Body of pancreas (tissue), 4 donors: Measurements from ENCODE around the gene ALDH1B1. TPM values are rescaled to one million over a fixed set of nuclear protein-coding genes. Genes with fewer than 3 reads are reported as not detected.

Experiments
- ATAC-seq: fragments of 150-250 bp; one replicate; pipeline ENCODE4 v1.9.1; 2016
- DNase-seq, 4 donors: peaks; one replicate each; pipeline ENCODE4 v3.0.0-alpha.2; 2019
- H3K27ac ChIP-seq, 4 donors: fragments of 200-600 bp; sonication (generic); 1 replicate in 3 of 4; 2 replicates in 1 of 4; pipeline versions ENCODE4 v1.5.1 to v1.6.1; 2016 to 2019; ENCODE audit warnings: mild to moderate bottlenecking in 1 of 4, mixed read lengths in 1 of 4, moderate library complexity in 1 of 4
- H3K27me3 ChIP-seq, 2 donors: fragments of 200-600 bp; sonication (generic); one replicate each; pipeline ENCODE4 v1.6.0; 2016; ENCODE audit warnings: mild to moderate bottlenecking in 1 of 2
- H3K36me3 ChIP-seq, 2 donors: fragments of 200-600 bp; sonication (generic); replicated peaks in 1 of 2; 2 replicates each; pipeline ENCODE4 v1.5.1; 2016; ENCODE audit warnings: low read depth in 2 of 2; ENCODE audit not compliant: insufficient read depth in 1 of 2
- H3K4me1 ChIP-seq: fragments of 200-600 bp; sonication (generic); one replicate; pipeline ENCODE4 v1.6.0; 2016
- H3K4me3 ChIP-seq, 2 donors: fragments of 200-600 bp; sonication (generic); 1 replicate in 1 of 2; 2 replicates in 1 of 2; pipeline ENCODE4 v1.5.1; 2016 to 2019
- H3K9me3 ChIP-seq, 3 donors: fragments of 200-600 bp; sonication (generic); 1 replicate in 2 of 3; 2 replicates in 1 of 3; pipeline ENCODE4 v1.5.1; 2016
- POLR2A ChIP-seq, 3 donors: fragments of 450-650 bp; IDR thresholded peaks; one replicate each; pipeline ENCODE4 v1.6.1; 2016; ENCODE audit warnings: antibody characterized with exemption in 3 of 3, mild to moderate bottlenecking in 2 of 3
- WGBS, 2 donors: methylation state at CpG; one replicate each; pipeline ENCODE4 v1.1.5; 2017; 5-methylcytosine and 5-hydroxymethylcytosine counted together
- intact Hi-C: fragments of 100-400 bp; cut with DNase I; formaldehyde crosslinking; loops from one replicate; pipeline ENCODE4 v1.15.1; 2023
- total RNA-seq, 2 donors: library from RNA; depleted of rRNA; stranded (reverse); fragments of >200 nt; gene quantifications; one replicate each; pipeline ENCODE4 v1.1.0, GENCODE V29; 2016
- TF ChIP-seq, protein P1 (sequence below), 7 experiments: fragments of 450-650 bp in 4 of 7; fragments of 200-600 bp in 3 of 7; sonication (generic) in 3 of 7; IDR thresholded peaks; one replicate each; pipeline ENCODE4 v1.5.1; 2016 to 2019; ENCODE audit warnings: antibody characterized with exemption in 7 of 7

ALDH1B1 gene
- 10 to 100 TPM; 11.7 to 17.5 TPM for total RNA-seq

GRCh38 chr9:38392235-38393127 lies at the start of gene ALDH1B1:
ALDH1B1 (plus strand) TSS chr9:38392702; CDS start chr9:38395749, 3,047 bp downstream.
- intact Hi-C loops = no loop called here
- TF ChIP-seq, protein P1, sequence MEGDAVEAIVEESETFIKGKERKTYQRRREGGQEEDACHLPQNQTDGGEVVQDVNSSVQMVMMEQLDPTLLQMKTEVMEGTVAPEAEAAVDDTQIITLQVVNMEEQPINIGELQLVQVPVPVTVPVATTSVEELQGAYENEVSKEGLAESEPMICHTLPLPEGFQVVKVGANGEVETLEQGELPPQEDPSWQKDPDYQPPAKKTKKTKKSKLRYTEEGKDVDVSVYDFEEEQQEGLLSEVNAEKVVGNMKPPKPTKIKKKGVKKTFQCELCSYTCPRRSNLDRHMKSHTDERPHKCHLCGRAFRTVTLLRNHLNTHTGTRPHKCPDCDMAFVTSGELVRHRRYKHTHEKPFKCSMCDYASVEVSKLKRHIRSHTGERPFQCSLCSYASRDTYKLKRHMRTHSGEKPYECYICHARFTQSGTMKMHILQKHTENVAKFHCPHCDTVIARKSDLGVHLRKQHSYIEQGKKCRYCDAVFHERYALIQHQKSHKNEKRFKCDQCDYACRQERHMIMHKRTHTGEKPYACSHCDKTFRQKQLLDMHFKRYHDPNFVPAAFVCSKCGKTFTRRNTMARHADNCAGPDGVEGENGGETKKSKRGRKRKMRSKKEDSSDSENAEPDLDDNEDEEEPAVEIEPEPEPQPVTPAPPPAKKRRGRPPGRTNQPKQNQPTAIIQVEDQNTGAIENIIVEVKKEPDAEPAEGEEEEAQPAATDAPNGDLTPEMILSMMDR (IDR thresholded peaks at IDR 0.05) = peak in 1 of 7 experiments; percentile 21
- peak; percentile 47 to 70 (median 70) for TF ChIP-seq POLR2A (IDR thresholded peaks at IDR 0.05)
- ATAC-seq (peak; percentile 99), DNase-seq (peak; percentile 85 to 90 (median 89))
- H3K27ac ChIP-seq = peak within 1 kb of the TSS in 3 of 4 donors; percentile 68 to 72 (median 71)
- peak within 1 kb of the TSS; percentile 47 to 90 for H3K4me3 ChIP-seq
- H3K36me3 ChIP-seq = peaks cover 0 to 8% of the 10 kb centered on the region in 2 donors
- WGBS, 2 donors = 0 to 1% methylated on average over 9 to 58 of the region's 58 CpGs
- H3K27me3 ChIP-seq = no peaks in the 10 kb centered on the region
- H3K4me1 ChIP-seq = peaks cover 33% of the 10 kb centered on the region
- H3K9me3 ChIP-seq = no peaks in the 10 kb centered on the region

DNA sequence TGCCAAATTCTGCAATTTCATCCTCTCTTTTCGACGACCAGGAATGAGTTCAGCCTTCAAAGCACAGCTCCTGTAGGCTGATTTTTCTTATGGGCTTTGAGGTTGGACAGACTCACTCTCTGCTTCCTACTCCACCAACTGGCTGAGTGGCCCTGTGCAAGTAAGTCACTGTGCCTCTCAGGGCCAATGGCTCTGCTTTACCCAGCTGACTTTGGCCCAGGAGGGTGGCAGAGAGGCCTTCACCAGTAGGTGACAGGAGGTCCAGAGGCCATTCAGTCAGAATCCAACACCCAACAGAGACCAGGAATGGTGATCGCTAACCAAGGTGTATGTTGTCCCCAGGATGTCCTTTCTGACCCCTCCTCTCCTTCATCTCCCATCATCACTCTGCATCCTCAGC lies 49.5 kb upstream of the ALDH1B1 start:
- Histone ChIP-seq H3K4me1 (peaks cover 19% of the 10 kb centered on the region), H3K36me3 (no peaks in the 10 kb centered on the region), H3K9me3 (no peaks in the 10 kb centered on the region), H3K27ac (no peak overlapping the region), H3K27me3 (no peaks in the 10 kb centered on the region), H3K4me3 (no peak overlapping the region)
- DNase-seq = no peak
- ATAC-seq = no peak
- intact Hi-C loops = loop anchor here (10.0 kb wide), 1 partner anchor 178 kb away; no protein-coding TSS in a partner anchor
- TF ChIP-seq, protein P1 (IDR thresholded peaks at IDR 0.05) = no peak
- TF ChIP-seq POLR2A (IDR thresholded peaks at IDR 0.05) = no peak
- 72 to 81% methylated on average over 3 of the region's 3 CpGs for WGBS, 2 donors

- H3K4me3 ChIP-seq = no peak overlapping the region
- H3K27me3 ChIP-seq = no peaks in the 10 kb centered on the region
- intact Hi-C loops = loop anchor here (10.0 kb wide), 1 partner anchor 179 kb away; no protein-coding TSS in a partner anchor
- TF ChIP-seq, protein P1 (IDR thresholded peaks at IDR 0.05) = no peak
- TF ChIP-seq POLR2A (IDR thresholded peaks at IDR 0.05) = no peak
- H3K9me3 ChIP-seq = no peaks in the 10 kb centered on the region
- WGBS, 2 donors = 86 to 88% methylated on average over 5 to 6 of the region's 6 CpGs
- peaks cover 13% of the 10 kb centered on the region for H3K4me1 ChIP-seq
- no peak for ATAC-seq
- DNase-seq = no peak
- H3K27ac ChIP-seq = no peak overlapping the region
- H3K36me3 ChIP-seq = no peaks in the 10 kb centered on the region
These were observed 49.0 kb upstream of the ALDH1B1 start for GRCh38 chr9:38343552-38343951.

DNA sequence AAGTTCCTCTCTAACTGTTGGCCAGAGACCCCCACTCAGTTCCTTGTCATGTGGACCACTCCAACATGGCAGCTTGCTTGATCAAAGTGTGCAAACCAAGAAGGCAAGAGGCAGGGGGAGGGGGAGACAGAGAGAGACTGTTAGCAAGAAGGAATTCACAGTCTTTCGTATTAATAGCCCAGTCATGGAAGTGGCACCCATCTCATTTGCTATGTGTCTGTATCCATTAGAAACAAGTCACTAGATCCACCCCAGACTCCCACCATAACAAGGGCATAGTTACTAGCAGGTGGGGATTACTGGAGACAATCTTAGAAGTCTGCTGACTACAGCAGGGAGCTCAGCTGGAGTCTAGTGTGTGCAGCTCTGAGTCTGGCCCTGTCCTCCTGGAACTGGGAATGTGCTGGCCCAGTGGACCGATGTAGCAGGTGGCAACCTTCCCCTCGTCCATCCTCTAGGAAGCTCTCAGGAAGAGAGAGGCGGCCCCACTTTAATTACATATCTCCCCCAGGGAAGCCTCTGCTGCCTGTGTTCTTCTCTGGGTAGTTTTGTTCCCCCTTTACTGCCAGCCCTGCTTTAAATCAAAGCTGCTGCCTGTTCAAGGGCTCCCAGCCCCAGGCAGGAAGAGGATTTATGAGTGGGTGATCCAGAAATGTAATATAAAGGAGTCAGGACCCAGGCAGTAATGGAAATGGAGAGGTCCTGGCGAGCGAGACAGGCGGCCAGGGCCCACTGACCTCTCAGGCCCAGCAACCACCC lies 47.8 kb upstream of the ALDH1B1 start:
- H3K27me3 ChIP-seq = no peaks in the 10 kb centered on the region
- H3K4me1 ChIP-seq = peaks cover 1% of the 10 kb centered on the region
- intact Hi-C loops = loop anchor here (10.0 kb wide), 1 partner anchor 180 kb away; no protein-coding TSS in a partner anchor
- no peaks in the 10 kb centered on the region for H3K9me3 ChIP-seq
- no peak overlapping the region for H3K4me3 ChIP-seq
- DNase-seq (peak in 1 of 4 donors; percentile 4), ATAC-seq (no peak)
- TF ChIP-seq, protein P1 (IDR thresholded peaks at IDR 0.05) = no peak
- TF ChIP-seq POLR2A (IDR thresholded peaks at IDR 0.05) = no peak
- WGBS, 2 donors = 89 to 94% methylated on average over 7 of the region's 7 CpGs
- no peaks in the 10 kb centered on the region for H3K36me3 ChIP-seq
- H3K27ac ChIP-seq = no peak overlapping the region
